Activated CD4-positive, alpha-beta memory T cell treated with anti-CD3 and anti-CD28 coated beads, Interleukin-2, amount 10 ng/mL, durations not matched to agents 7 days and 5 days (primary cell): ENCODE results near the gene FUT9. TPM values are rescaled to one million over a fixed set of nuclear protein-coding genes. Genes with fewer than 3 reads are reported as not detected.

Source experiments
- CTCF ChIA-PET: fragments of 350-600 bp; sonication (Branson Sonifier 250); formaldehyde crosslinking; loops from one replicate; lab custom pipeline; 2021; ENCODE audit warnings: antibody characterized with exemption, inconsistent platforms; lab: Charles Lee
- POLR2A ChIA-PET: fragments of 350-600 bp; sonication (Branson Sonifier 250); formaldehyde crosslinking; loops from one replicate; lab custom pipeline; 2021; ENCODE audit warnings: antibody characterized with exemption; lab: Charles Lee
- DNase-seq: peaks from one replicate; pipeline ENCODE4 v3.0.0-alpha.2; 2020
- H3K27ac Mint-ChIP-seq: one replicate; pipeline ENCODE4 v1.8.0; 2021; ENCODE audit warnings: mild to moderate bottlenecking, mixed read lengths
- H3K27me3 Mint-ChIP-seq: one replicate; pipeline ENCODE4 v1.8.0; 2021; ENCODE audit warnings: mixed read lengths
- H3K36me3 Mint-ChIP-seq: one replicate; pipeline ENCODE4 v1.8.0; 2021; ENCODE audit warnings: low read depth, mixed read lengths
- H3K4me1 Mint-ChIP-seq: one replicate; pipeline ENCODE4 v1.8.0; 2021; ENCODE audit warnings: mixed read lengths
- H3K4me3 Mint-ChIP-seq: one replicate; pipeline ENCODE4 v1.8.0; 2021; ENCODE audit warnings: mild to moderate bottlenecking, mixed read lengths
- H3K9me3 Mint-ChIP-seq: one replicate; pipeline ENCODE4 v1.8.0; 2021; ENCODE audit warnings: mixed read lengths
- total RNA-seq, 2 experiments: library from RNA; stranded (reverse); gene quantifications; one replicate each; pipeline ENCODE4 v1.2.3, GENCODE V29; 2021

The FUT9 gene
- total RNA-seq, 2 experiments from 2014 or later, result not detected

DNA sequence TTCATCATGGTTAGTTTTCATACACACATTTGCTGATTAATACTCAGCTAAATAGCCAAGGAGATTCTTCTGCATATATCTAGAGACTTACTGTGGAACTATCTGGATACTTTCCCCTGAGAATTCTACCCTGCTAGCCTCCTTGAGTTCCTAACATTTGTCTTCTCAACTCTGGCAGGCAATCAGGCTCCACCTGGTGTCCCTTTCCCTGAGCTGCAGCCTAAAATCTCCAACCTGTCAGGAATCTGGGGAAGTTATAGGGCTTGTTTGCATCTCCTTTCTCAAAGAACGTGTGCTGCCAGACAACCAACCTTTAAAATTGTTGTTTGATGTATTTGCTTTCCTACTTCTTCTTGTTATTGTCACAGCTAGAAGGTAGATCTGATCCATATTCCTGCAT lies 73.4 kb downstream of the FUT9 start:
- Mint-ChIP-seq H3K27ac (no peak overlapping the region), H3K36me3 (no peaks in the 10 kb centered on the region), H3K4me1 (no peaks in the 10 kb centered on the region), H3K9me3 (no peaks in the 10 kb centered on the region), H3K4me3 (no peak overlapping the region), H3K27me3 (no peaks in the 10 kb centered on the region)
- ChIA-PET CTCF (interaction anchor here (1.4 kb wide), 1 partner anchor 19 kb away, joined by 3 read pairs; no protein-coding TSS in a partner anchor), POLR2A (no interaction called here)
- no peak for DNase-seq

DNA sequence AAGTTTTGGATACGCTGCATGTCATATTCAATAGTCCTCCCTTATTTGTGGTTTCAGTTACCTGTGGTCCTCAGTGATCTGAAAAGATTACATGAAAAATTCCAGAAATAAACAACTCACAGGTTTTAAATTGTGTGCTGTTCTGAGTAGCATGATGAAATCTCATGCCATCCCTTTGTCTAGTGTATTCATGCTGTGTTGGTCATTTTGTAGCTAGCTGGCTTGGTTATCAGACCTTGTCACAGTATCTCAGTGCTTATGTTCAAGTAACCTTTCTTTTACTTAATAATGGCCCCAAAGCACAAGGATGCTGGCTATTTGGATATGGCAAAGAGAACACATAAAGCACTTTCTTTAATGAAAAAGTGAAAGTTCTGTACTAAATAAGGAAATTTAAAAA lies 78.3 kb downstream of the FUT9 start:
- no peaks in the 10 kb centered on the region for H3K4me1 Mint-ChIP-seq

DNA sequence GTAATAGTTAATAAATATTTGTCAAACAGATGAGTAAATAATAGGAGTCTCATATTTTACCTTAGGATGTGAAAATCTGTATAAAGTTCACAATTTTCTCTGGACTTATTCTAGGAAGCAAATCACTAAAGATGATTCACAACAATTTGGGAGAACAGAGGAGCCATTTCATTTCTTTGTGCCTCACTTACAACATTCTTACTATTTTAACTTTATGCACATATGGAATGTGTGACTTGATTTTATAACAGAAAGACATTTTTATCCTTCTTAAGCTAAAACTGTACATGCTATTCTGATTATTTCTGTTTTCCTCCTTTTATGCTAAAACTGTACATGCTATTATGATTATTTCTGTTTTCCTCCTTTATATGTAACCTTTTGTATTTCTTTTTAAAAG lies 83.3 kb downstream of the FUT9 start:
- Mint-ChIP-seq H3K27me3 (no peaks in the 10 kb centered on the region), H3K9me3 (no peaks in the 10 kb centered on the region), H3K4me3 (no peak overlapping the region), H3K27ac (no peak overlapping the region), H3K4me1 (no peaks in the 10 kb centered on the region), H3K36me3 (no peaks in the 10 kb centered on the region)
- CTCF ChIA-PET, result no interaction called here
- no peak for DNase-seq
- POLR2A ChIA-PET, result no interaction called here

More for the DNA sequence above, 78.3 kb downstream of the FUT9 start:
- Mint-ChIP-seq H3K9me3 (no peaks in the 10 kb centered on the region), H3K4me3 (no peak overlapping the region), H3K36me3 (no peaks in the 10 kb centered on the region), H3K27me3 (no peaks in the 10 kb centered on the region), H3K27ac (no peak overlapping the region)
- no peak for DNase-seq
- ChIA-PET CTCF (no interaction called here), POLR2A (no interaction called here)

- Mint-ChIP-seq H3K4me3 (no peak overlapping the region), H3K36me3 (no peaks in the 10 kb centered on the region), H3K27ac (no peak overlapping the region), H3K9me3 (no peaks in the 10 kb centered on the region), H3K4me1 (no peaks in the 10 kb centered on the region), H3K27me3 (no peaks in the 10 kb centered on the region)
- CTCF ChIA-PET, result no interaction called here
- DNase-seq, result no peak
- POLR2A ChIA-PET, result no interaction called here
Measured at GRCh38 chr6:96101564-96101963, 85.8 kb downstream of the FUT9 start.

- H3K4me1 Mint-ChIP-seq, result no peaks in the 10 kb centered on the region
- DNase-seq, result no peak
- no peaks in the 10 kb centered on the region for H3K9me3 Mint-ChIP-seq
- POLR2A ChIA-PET, result no interaction called here
- no peaks in the 10 kb centered on the region for H3K36me3 Mint-ChIP-seq
- H3K27me3 Mint-ChIP-seq, result no peaks in the 10 kb centered on the region
- no peak overlapping the region for H3K27ac Mint-ChIP-seq
- no peak overlapping the region for H3K4me3 Mint-ChIP-seq
- CTCF ChIA-PET, result no interaction called here
Measured at GRCh38 chr6:96104910-96105309, 89.1 kb downstream of the FUT9 start.

- Mint-ChIP-seq H3K4me1 (no peaks in the 10 kb centered on the region), H3K36me3 (no peaks in the 10 kb centered on the region), H3K27me3 (no peaks in the 10 kb centered on the region), H3K9me3 (no peaks in the 10 kb centered on the region), H3K27ac (no peak overlapping the region), H3K4me3 (no peak overlapping the region)
- no peak for DNase-seq
- ChIA-PET CTCF (no interaction called here), POLR2A (no interaction called here)
Measured at GRCh38 chr6:96110878-96111277, 95.1 kb downstream of the FUT9 start.

- Mint-ChIP-seq H3K9me3 (no peaks in the 10 kb centered on the region), H3K4me1 (no peaks in the 10 kb centered on the region), H3K36me3 (no peaks in the 10 kb centered on the region), H3K27me3 (no peaks in the 10 kb centered on the region), H3K4me3 (no peak overlapping the region), H3K27ac (no peak overlapping the region)
- POLR2A ChIA-PET, result no interaction called here
- DNase-seq, result no peak
- CTCF ChIA-PET, result no interaction called here
Measured at GRCh38 chr6:96116674-96117073, 100.9 kb downstream of the FUT9 start.

DNA sequence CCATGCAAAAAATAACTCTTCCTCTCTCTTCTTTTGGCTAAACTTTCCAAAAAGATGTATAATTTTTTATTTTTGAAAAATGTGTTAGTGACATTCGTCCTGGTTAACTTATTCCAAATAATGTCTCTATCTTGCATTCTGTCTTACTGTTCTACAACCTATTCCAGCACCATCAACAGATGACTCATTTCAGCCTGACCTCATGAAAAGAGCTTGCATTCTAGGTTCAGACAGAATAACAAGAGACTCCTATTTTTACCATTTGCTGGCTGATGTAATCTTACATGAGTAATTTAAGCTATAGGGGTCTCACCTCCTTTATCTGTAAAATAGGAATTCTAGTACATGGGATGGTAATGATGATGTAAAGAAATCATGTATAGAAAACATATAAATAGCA lies 109.0 kb downstream of the FUT9 start:
- CTCF ChIA-PET, result no interaction called here
- no peak for DNase-seq
- H3K4me1 Mint-ChIP-seq, result no peaks in the 10 kb centered on the region
- H3K27me3 Mint-ChIP-seq, result no peaks in the 10 kb centered on the region
- no peak overlapping the region for H3K27ac Mint-ChIP-seq
- H3K9me3 Mint-ChIP-seq, result no peaks in the 10 kb centered on the region
- H3K4me3 Mint-ChIP-seq, result no peak overlapping the region
- POLR2A ChIA-PET, result no interaction called here
- H3K36me3 Mint-ChIP-seq, result no peaks in the 10 kb centered on the region

DNA sequence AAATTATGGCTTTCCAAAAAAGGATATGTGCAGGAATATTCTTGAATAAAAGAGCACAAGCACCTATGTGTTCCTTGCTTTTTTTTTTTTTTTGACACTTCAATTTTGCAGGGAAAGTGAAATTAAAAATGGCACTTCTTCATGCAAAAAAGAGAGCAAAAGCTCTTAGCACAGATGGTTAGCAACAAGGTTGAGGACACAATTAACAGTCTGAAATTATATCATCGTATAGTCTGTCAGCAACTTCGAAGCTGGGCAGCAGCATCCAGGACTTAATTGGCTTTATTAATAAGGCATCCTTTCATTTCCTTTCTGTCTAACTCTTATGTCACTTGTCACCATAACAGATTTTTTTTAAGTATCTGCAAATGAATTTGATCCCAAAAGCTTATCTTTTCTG lies 122.6 kb downstream of the FUT9 start:
- no peak for DNase-seq
- H3K27ac Mint-ChIP-seq, result no peak overlapping the region
- no peaks in the 10 kb centered on the region for H3K4me1 Mint-ChIP-seq
- H3K4me3 Mint-ChIP-seq, result no peak overlapping the region
- POLR2A ChIA-PET, result no interaction called here
- peaks cover 3% of the 10 kb centered on the region for H3K9me3 Mint-ChIP-seq
- no peaks in the 10 kb centered on the region for H3K27me3 Mint-ChIP-seq
- CTCF ChIA-PET, result no interaction called here
- H3K36me3 Mint-ChIP-seq, result no peaks in the 10 kb centered on the region

- Mint-ChIP-seq H3K27me3 (no peaks in the 10 kb centered on the region), H3K4me3 (no peak overlapping the region), H3K4me1 (no peaks in the 10 kb centered on the region), H3K9me3 (peaks cover 3% of the 10 kb centered on the region), H3K27ac (no peak overlapping the region), H3K36me3 (no peaks in the 10 kb centered on the region)
- CTCF ChIA-PET, result no interaction called here
- POLR2A ChIA-PET, result no interaction called here
- no peak for DNase-seq
Measured at GRCh38 chr6:96142142-96142541, 126.4 kb downstream of the FUT9 start.

DNA sequence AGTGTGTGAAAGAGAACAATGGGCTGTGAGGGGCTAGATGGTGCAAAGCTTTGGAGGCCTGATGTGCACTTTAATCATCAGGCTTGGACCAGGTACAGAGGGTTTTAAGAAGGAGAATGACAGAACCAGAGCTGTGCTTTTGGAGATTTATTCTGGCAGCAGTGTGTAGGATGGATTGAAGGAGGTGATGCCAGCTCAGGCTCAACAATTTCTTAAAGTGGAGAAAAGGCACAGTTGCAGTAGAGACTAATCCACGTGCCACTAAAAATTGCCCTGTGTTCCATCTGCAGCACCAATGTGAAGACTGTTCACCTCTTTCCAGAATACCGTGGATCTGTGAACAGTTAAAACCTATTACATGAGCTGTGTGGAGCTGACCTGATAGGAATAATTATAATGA lies 134.7 kb downstream of the FUT9 start:
- POLR2A ChIA-PET, result no interaction called here
- no peak for DNase-seq
- H3K4me1 Mint-ChIP-seq, result no peaks in the 10 kb centered on the region
- H3K9me3 Mint-ChIP-seq, result no peaks in the 10 kb centered on the region
- no peaks in the 10 kb centered on the region for H3K36me3 Mint-ChIP-seq
- no peak overlapping the region for H3K4me3 Mint-ChIP-seq
- H3K27me3 Mint-ChIP-seq, result no peaks in the 10 kb centered on the region
- H3K27ac Mint-ChIP-seq, result no peak overlapping the region
- CTCF ChIA-PET, result no interaction called here

- Mint-ChIP-seq H3K4me3 (no peak overlapping the region), H3K27ac (no peak overlapping the region), H3K9me3 (no peaks in the 10 kb centered on the region), H3K36me3 (no peaks in the 10 kb centered on the region), H3K27me3 (no peaks in the 10 kb centered on the region), H3K4me1 (peaks cover 3% of the 10 kb centered on the region)
- ChIA-PET POLR2A (no interaction called here), CTCF (no interaction called here)
- DNase-seq, result no peak
Measured at GRCh38 chr6:96151707-96152106, 135.9 kb downstream of the FUT9 start.

- no peaks in the 10 kb centered on the region for H3K27me3 Mint-ChIP-seq
- H3K27ac Mint-ChIP-seq, result no peak overlapping the region
- H3K9me3 Mint-ChIP-seq, result no peaks in the 10 kb centered on the region
- ChIA-PET POLR2A (no interaction called here), CTCF (no interaction called here)
- H3K4me1 Mint-ChIP-seq, result peaks cover 7% of the 10 kb centered on the region
- no peak for DNase-seq
- no peak overlapping the region for H3K4me3 Mint-ChIP-seq
- no peaks in the 10 kb centered on the region for H3K36me3 Mint-ChIP-seq
Measured at GRCh38 chr6:96152114-96152708, 136.4 kb downstream of the FUT9 start.

- POLR2A ChIA-PET, result no interaction called here
- Mint-ChIP-seq H3K4me1 (peaks cover 7% of the 10 kb centered on the region), H3K9me3 (no peaks in the 10 kb centered on the region), H3K27me3 (no peaks in the 10 kb centered on the region), H3K36me3 (no peaks in the 10 kb centered on the region), H3K27ac (no peak overlapping the region), H3K4me3 (no peak overlapping the region)
- no peak for DNase-seq
- CTCF ChIA-PET, result no interaction called here
Measured at GRCh38 chr6:96153775-96154174, 138.0 kb downstream of the FUT9 start.
